OCI-LY3 (cell line): ENCODE measurements around the gene AP2M1.

ENCODE experiments used
- H2AFZ ChIP-seq: fragments of 200-600, 300-600 bp; shearing (Covaris generic); 2 replicates; pipeline ENCODE4 v1.6.0; 2014; ENCODE audit warnings: antibody characterized with exemption, low read depth, low read length
- H3K27ac ChIP-seq: fragments of 200-600, 300-600 bp; sonication (generic); 2 replicates; pipeline ENCODE4 v1.5.1; 2014; ENCODE audit warnings: mild to moderate bottlenecking, low read length, moderate library complexity, mixed read lengths
- H3K27me3 ChIP-seq: fragments of 200-600, 300-600 bp; sonication (generic); 2 replicates; pipeline ENCODE4 v1.6.1; 2014; ENCODE audit warnings: low read depth, low read length, mixed read lengths
- H3K36me3 ChIP-seq: fragments of 200-600, 300-600 bp; sonication (generic); replicated peaks from 2 replicates; pipeline ENCODE3; 2014; ENCODE audit warnings: low read depth, low read length, mixed read lengths
- H3K4me1 ChIP-seq: fragments of 300-600, 200-600 bp; sonication (generic); 2 replicates; pipeline ENCODE4 v1.6.1; 2014; ENCODE audit warnings: low read length, mixed read lengths
- H3K4me2 ChIP-seq: fragments of 200-600, 300-600 bp; sonication (generic); 2 replicates; pipeline ENCODE4 v1.6.1; 2014; ENCODE audit warnings: low read length, mixed read lengths
- H3K4me3 ChIP-seq: fragments of 300-600, 200-600 bp; sonication (generic); 2 replicates; pipeline ENCODE4 v1.5.1; 2014; ENCODE audit warnings: antibody characterized with exemption, mild to moderate bottlenecking, low read length, moderate library complexity
- H3K79me2 ChIP-seq: fragments of 300-600, 200-600 bp; shearing (Covaris generic); 2 replicates; pipeline ENCODE4 v1.6.1; 2014; ENCODE audit warnings: mild to moderate bottlenecking, low read length, mixed read lengths
- H3K9ac ChIP-seq: fragments of 300-600, 200-600 bp; shearing (Covaris generic); 2 replicates; pipeline ENCODE4 v1.6.0; 2014; ENCODE audit warnings: mild to moderate bottlenecking, low read length, moderate library complexity
- H3K9me3 ChIP-seq: fragments of 200-600, 300-600 bp; shearing (Covaris generic); 2 replicates; pipeline ENCODE4 v1.6.1; 2014; ENCODE audit warnings: low read length, mixed read lengths; ENCODE audit not compliant: insufficient read depth
- H4K20me1 ChIP-seq: fragments of 200-600, 300-600 bp; sonication (generic); 2 replicates; pipeline ENCODE4 v1.6.1; 2016; ENCODE audit warnings: low read length, mixed read lengths; ENCODE audit not compliant: insufficient read depth
- CTCF ChIP-seq: fragments of 200-600, 300-600 bp; sonication (generic); IDR thresholded peaks from 2 replicates; pipeline ENCODE4 v1.5.1; 2014; ENCODE audit warnings: antibody characterized with exemption, low read length, low read depth
- EZH2phosphoT487 ChIP-seq: fragments of 200-600 bp; shearing (Covaris generic); IDR thresholded peaks from 2 replicates; pipeline ENCODE4 v1.6.1; 2018; ENCODE audit warnings: antibody characterized with exemption, mixed run types, low read depth

Gene AP2M1

GRCh38 chr3:184200825-184201224 is 26.2 kb downstream of the AP2M1 start:
- no peaks in the 10 kb centered on the region for H3K4me1 ChIP-seq
- H3K9me3 ChIP-seq = no peaks in the 10 kb centered on the region
- H3K79me2 ChIP-seq = no peaks in the 10 kb centered on the region
- no peak overlapping the region for H2AFZ ChIP-seq
- no peaks in the 10 kb centered on the region for H4K20me1 ChIP-seq
- TF ChIP-seq EZH2phosphoT487 (no peak), CTCF (no peak)
- no peak overlapping the region for H3K4me2 ChIP-seq
- H3K36me3 ChIP-seq = peaks cover 2% of the 10 kb centered on the region
- no peak overlapping the region for H3K27ac ChIP-seq
- no peak overlapping the region for H3K4me3 ChIP-seq
- H3K9ac ChIP-seq = no peak overlapping the region
- H3K27me3 ChIP-seq = no peaks in the 10 kb centered on the region

GRCh38 chr3:184203526-184203925 is 28.9 kb downstream of the AP2M1 start:
- Histone ChIP-seq H3K27ac (no peak overlapping the region), H4K20me1 (no peaks in the 10 kb centered on the region), H2AFZ (no peak overlapping the region), H3K4me1 (no peaks in the 10 kb centered on the region), H3K79me2 (no peaks in the 10 kb centered on the region), H3K36me3 (no peaks in the 10 kb centered on the region), H3K4me2 (no peak overlapping the region), H3K27me3 (peaks cover 12% of the 10 kb centered on the region), H3K9me3 (no peaks in the 10 kb centered on the region), H3K4me3 (no peak overlapping the region), H3K9ac (no peak overlapping the region)
- no peak for TF ChIP-seq CTCF
- TF ChIP-seq EZH2phosphoT487 = no peak

- Histone ChIP-seq H3K9me3 (no peaks in the 10 kb centered on the region), H3K4me2 (no peak overlapping the region)
These were observed 34.7 kb downstream of the AP2M1 start for GRCh38 chr3:184209146-184209923.

GRCh38 chr3:184211297-184211696 is 36.6 kb downstream of the AP2M1 start:
- Histone ChIP-seq H3K36me3 (no peaks in the 10 kb centered on the region), H3K79me2 (no peaks in the 10 kb centered on the region), H3K27me3 (peaks cover 26% of the 10 kb centered on the region), H3K4me1 (no peaks in the 10 kb centered on the region), H3K4me3 (no peak overlapping the region), H3K9me3 (no peaks in the 10 kb centered on the region), H3K4me2 (no peak overlapping the region), H3K9ac (no peak overlapping the region), H3K27ac (no peak overlapping the region), H4K20me1 (no peaks in the 10 kb centered on the region), H2AFZ (no peak overlapping the region)
- TF ChIP-seq CTCF (no peak), EZH2phosphoT487 (no peak)

More at GRCh38 chr3:184209146-184209923, 34.7 kb downstream of the AP2M1 start:
- Histone ChIP-seq H3K79me2 (no peaks in the 10 kb centered on the region), H3K36me3 (no peaks in the 10 kb centered on the region), H3K4me3 (no peak overlapping the region), H4K20me1 (no peaks in the 10 kb centered on the region), H3K27ac (no peak overlapping the region), H3K4me1 (no peaks in the 10 kb centered on the region), H3K27me3 (peaks cover 18% of the 10 kb centered on the region), H2AFZ (no peak overlapping the region), H3K9ac (no peak overlapping the region)
- no peak for TF ChIP-seq EZH2phosphoT487
- no peak for TF ChIP-seq CTCF
